ENCODE measurements around the gene TREH. TPM values are rescaled to one million over a fixed set of nuclear protein-coding genes. Genes with fewer than 3 reads are reported as not detected.

TREH gene
- total RNA-seq, 1 experiment from 2014 or later, result not detected

GRCh38 chr11:118687906-118688305, 8.5 kb upstream of the TREH start:
- no peak overlapping the region for H3K4ac ChIP-seq (ENCODE audit: low read depth, low read length)
- no peak overlapping the region for H3K4me2 ChIP-seq (ENCODE audit: insufficient read depth, insufficient read length, low read length)

More at GRCh38 chr11:118687906-118688305, 8.5 kb upstream of the TREH start:
- H3K18ac ChIP-seq (ENCODE audit: insufficient read length, low read depth, low read length), result no peak overlapping the region
- no peaks in the 10 kb centered on the region for H4K20me1 ChIP-seq (ENCODE audit: control insufficient read depth, insufficient read depth, insufficient read length)
- H2AK5ac ChIP-seq (ENCODE audit: insufficient read length, low read length), result no peak overlapping the region
- no peak overlapping the region for H3K27ac ChIP-seq (ENCODE audit: insufficient read length, low read depth, low read length)
- no peak overlapping the region for H3K9ac ChIP-seq (ENCODE audit: extremely low read depth, insufficient read length, low read length)
- no peak overlapping the region for H4K8ac ChIP-seq (replicated peaks; ENCODE audit: insufficient read length, low read depth, low read length)
- H4K5ac ChIP-seq (ENCODE audit: insufficient read length, low read depth, low read length), result no peak overlapping the region
- no peaks in the 10 kb centered on the region for H3K9me3 ChIP-seq (ENCODE audit: control insufficient read depth, low read depth, low read length)
- TF ChIP-seq CTCF (conservative IDR thresholded peaks at IDR 0.05), result no peak
- DNase-seq, result no peak
- H2BK5ac ChIP-seq (ENCODE audit: insufficient read length, low read length), result no peak overlapping the region
- H2BK12ac ChIP-seq (ENCODE audit: insufficient read length, low read depth, low read length), result no peak overlapping the region
- no peaks in the 10 kb centered on the region; a peak in 1 of 5 replicates for H3K9me3 Mint-ChIP-seq
- peaks cover 3% of the 10 kb centered on the region; the same call in 1 of the 2 replicates for H3K4me1 ChIP-seq (ENCODE audit: insufficient read depth, low read length)
- no peaks in the 10 kb centered on the region for H3K79me2 ChIP-seq (ENCODE audit: insufficient read depth, low read length)
- no peak overlapping the region for H2AFZ ChIP-seq (ENCODE audit: low read length)
- peak overlapping the region in 1 of 3 experiments; percentile 57; a peak in 1 of 7 replicates for H3K27ac Mint-ChIP-seq
- no peaks in the 10 kb centered on the region for H3K79me1 ChIP-seq (ENCODE audit: insufficient read depth, low read depth, low read length, poor library complexity, severe bottlenecking)
- H3K23ac ChIP-seq (ENCODE audit: insufficient read length, low read depth, low read length), result no peak overlapping the region
- H3K14ac ChIP-seq (ENCODE audit: insufficient read depth, low read length), result no peak overlapping the region
- no peaks in the 10 kb centered on the region for H3K27me3 ChIP-seq (ENCODE audit: insufficient read depth, low read length)
- no peak overlapping the region for H2BK15ac ChIP-seq (ENCODE audit: low read depth, low read length)
- no peak overlapping the region; a peak in 1 of 5 replicates for H3K4me3 Mint-ChIP-seq
- H3K36me3 Mint-ChIP-seq (ENCODE audit: insufficient read depth in 1 of 3, low read depth in 3 of 3), result peaks cover 0 to 4% (median 0%) of the 10 kb centered on the region in 3 experiments; a peak in 2 of 7 replicates
- no peak overlapping the region for H3T11ph ChIP-seq (ENCODE audit: low read length)
- peaks cover 3% of the 10 kb centered on the region for H3K23me2 ChIP-seq (ENCODE audit: insufficient read length, low read depth, low read length, poor library complexity, severe bottlenecking)
- no peak overlapping the region for H2BK20ac ChIP-seq (ENCODE audit: low read depth, low read length, poor library complexity, severe bottlenecking)
- no peak overlapping the region for H2BK120ac ChIP-seq (ENCODE audit: low read depth, low read length, poor library complexity, severe bottlenecking)
- peaks cover 28 to 29% of the 10 kb centered on the region in 2 experiments for H3K4me1 Mint-ChIP-seq
- no peak overlapping the region for H4K91ac ChIP-seq (ENCODE audit: insufficient read length, low read depth, low read length)
- no peak overlapping the region for H3K56ac ChIP-seq (ENCODE audit: insufficient read length, low read depth, low read length)
- no CpG with 5 or more reads among the region's 5 CpGs for WGBS (ENCODE audit: extremely low coverage, insufficient read length, low lambda C conversion rate)
- H3K27me3 Mint-ChIP-seq (ENCODE audit: low read depth), result no peaks in the 10 kb centered on the region; the same call in 1 of the 2 replicates

All from H9 (cell line).